ENCODE data around the gene DLD. TPM values are rescaled to one million over a fixed set of nuclear protein-coding genes. Genes with fewer than 3 reads are reported as not detected.

The DLD gene
- total RNA-seq, 4 donors from 2014 or later: 46.0 to 131 (median 126) TPM

- in situ Hi-C loops (cut with MboI; ENCODE audit: low pct_ligation_motif_present in 1 of 4, low pct_unique_long_range_greater_than_20kb in 1 of 4, low sequenced_read_pairs in 3 of 4): no loop called here
- DNase-seq: no peak
- WGBS, 2 donors (ENCODE audit: low coverage in 1 of 2): 98% methylated on average over 2 of the region's 2 CpGs; no CpG with 5 or more reads in 1 of the 2 donors
- no peak for TF ChIP-seq POLR2A (IDR thresholded peaks at IDR 0.05)
- intact Hi-C loops (cut with DNase I; ENCODE audit: low total_unique reads): no loop called here
- Histone ChIP-seq H3K27me3 (no peaks in the 10 kb centered on the region), H3K36me3 (peaks cover 0 to 12% (median 5%) of the 10 kb centered on the region in 4 donors), H3K27ac (peak overlapping the region in 1 of 4 donors; percentile 14), H3K9me3 (no peaks in the 10 kb centered on the region), H3K4me3 (no peak overlapping the region), H3K4me1 (peaks cover 0 to 5% (median 0%) of the 10 kb centered on the region in 4 donors)
Observed at GRCh38 chr7:107945332-107945731, 54.3 kb downstream of the DLD start.

- Histone ChIP-seq H3K4me3 (no peak overlapping the region), H3K27ac (peak overlapping the region in 1 of 4 donors; percentile 8), H3K9me3 (no peaks in the 10 kb centered on the region), H3K4me1 (no peaks in the 10 kb centered on the region), H3K36me3 (peaks cover 0 to 12% (median 4%) of the 10 kb centered on the region in 4 donors), H3K27me3 (no peaks in the 10 kb centered on the region)
- TF ChIP-seq POLR2AphosphoS5 (IDR thresholded peaks at IDR 0.05) (no peak), EP300 (IDR thresholded peaks at IDR 0.05; ENCODE audit: low read depth) (no peak), POLR2A (IDR thresholded peaks at IDR 0.05) (no peak)
- TF ChIP-seq, protein P1, sequence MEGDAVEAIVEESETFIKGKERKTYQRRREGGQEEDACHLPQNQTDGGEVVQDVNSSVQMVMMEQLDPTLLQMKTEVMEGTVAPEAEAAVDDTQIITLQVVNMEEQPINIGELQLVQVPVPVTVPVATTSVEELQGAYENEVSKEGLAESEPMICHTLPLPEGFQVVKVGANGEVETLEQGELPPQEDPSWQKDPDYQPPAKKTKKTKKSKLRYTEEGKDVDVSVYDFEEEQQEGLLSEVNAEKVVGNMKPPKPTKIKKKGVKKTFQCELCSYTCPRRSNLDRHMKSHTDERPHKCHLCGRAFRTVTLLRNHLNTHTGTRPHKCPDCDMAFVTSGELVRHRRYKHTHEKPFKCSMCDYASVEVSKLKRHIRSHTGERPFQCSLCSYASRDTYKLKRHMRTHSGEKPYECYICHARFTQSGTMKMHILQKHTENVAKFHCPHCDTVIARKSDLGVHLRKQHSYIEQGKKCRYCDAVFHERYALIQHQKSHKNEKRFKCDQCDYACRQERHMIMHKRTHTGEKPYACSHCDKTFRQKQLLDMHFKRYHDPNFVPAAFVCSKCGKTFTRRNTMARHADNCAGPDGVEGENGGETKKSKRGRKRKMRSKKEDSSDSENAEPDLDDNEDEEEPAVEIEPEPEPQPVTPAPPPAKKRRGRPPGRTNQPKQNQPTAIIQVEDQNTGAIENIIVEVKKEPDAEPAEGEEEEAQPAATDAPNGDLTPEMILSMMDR (IDR thresholded peaks at IDR 0.05): no peak
- in situ Hi-C loops (cut with MboI; ENCODE audit: low pct_ligation_motif_present in 1 of 4, low pct_unique_long_range_greater_than_20kb in 1 of 4, low sequenced_read_pairs in 3 of 4) (no loop called here), intact Hi-C loops (cut with DNase I; ENCODE audit: low total_unique reads) (no loop called here)
- no peak for DNase-seq
- WGBS, 2 donors (ENCODE audit: low coverage in 1 of 2): 38 to 74% methylated on average over 1 to 2 of the region's 2 CpGs
Observed at GRCh38 chr7:107946451-107946850, 55.5 kb downstream of the DLD start.

DNA sequence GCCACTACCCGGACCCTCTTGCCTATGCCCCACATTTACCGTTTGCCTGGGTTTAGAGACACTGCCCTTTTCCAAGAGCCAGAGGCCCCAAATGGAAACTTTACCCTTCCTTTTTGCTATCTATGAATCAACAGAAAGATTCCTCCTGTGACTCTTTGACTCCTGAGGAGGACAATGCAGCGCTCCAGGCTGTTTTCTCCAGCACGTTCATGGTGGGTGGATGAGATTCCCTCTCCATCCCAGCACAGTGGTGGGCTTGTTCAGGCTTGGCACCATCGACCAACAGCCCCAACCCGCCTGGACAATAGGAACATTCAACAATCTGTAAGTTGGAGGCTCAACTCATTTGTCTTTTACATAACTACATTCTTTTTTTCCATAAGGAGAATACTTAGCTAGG lies 55.9 kb downstream of the DLD start:
- peaks cover 0 to 12% (median 4%) of the 10 kb centered on the region in 4 donors for H3K36me3 ChIP-seq
- intact Hi-C loops (cut with DNase I; ENCODE audit: low total_unique reads) (no loop called here), in situ Hi-C loops (cut with MboI; ENCODE audit: low pct_ligation_motif_present in 1 of 4, low pct_unique_long_range_greater_than_20kb in 1 of 4, low sequenced_read_pairs in 3 of 4) (no loop called here)
- no peaks in the 10 kb centered on the region for H3K4me1 ChIP-seq
- whole genome bisulfite sequencing, 2 donors (ENCODE audit: low coverage in 1 of 2): 75 to 89% methylated on average over 2 to 6 of the region's 6 CpGs
- H3K27me3 ChIP-seq: no peaks in the 10 kb centered on the region
- no peaks in the 10 kb centered on the region for H3K9me3 ChIP-seq
- no peak overlapping the region for H3K4me3 ChIP-seq
- H3K27ac ChIP-seq: peak overlapping the region in 1 of 4 donors; percentile 20
- TF ChIP-seq POLR2A (IDR thresholded peaks at IDR 0.05) (no peak), POLR2AphosphoS5 (IDR thresholded peaks at IDR 0.05) (no peak), EP300 (IDR thresholded peaks at IDR 0.05; ENCODE audit: low read depth) (no peak)
- TF ChIP-seq, protein P1 (IDR thresholded peaks at IDR 0.05): no peak
- DNase-seq: no peak

GRCh38 chr7:107948645-107949442 lies 57.9 kb downstream of the DLD start:
- H3K27ac ChIP-seq: peak overlapping the region in 3 of 4 donors; percentile 24 to 48 (median 33)
- H3K9me3 ChIP-seq: no peaks in the 10 kb centered on the region
- no peak for DNase-seq
- H3K27me3 ChIP-seq: no peaks in the 10 kb centered on the region
- in situ Hi-C loops (cut with MboI; ENCODE audit: low pct_ligation_motif_present in 1 of 4, low pct_unique_long_range_greater_than_20kb in 1 of 4, low sequenced_read_pairs in 3 of 4): no loop called here
- peaks cover 0 to 17% (median 2%) of the 10 kb centered on the region in 4 donors for H3K36me3 ChIP-seq
- TF ChIP-seq POLR2AphosphoS5 (IDR thresholded peaks at IDR 0.05): no peak
- TF ChIP-seq EP300 (IDR thresholded peaks at IDR 0.05; ENCODE audit: low read depth): no peak
- TF ChIP-seq, protein P1 (IDR thresholded peaks at IDR 0.05): no peak
- no peak for TF ChIP-seq POLR2A (IDR thresholded peaks at IDR 0.05)
- intact Hi-C loops (cut with DNase I; ENCODE audit: low total_unique reads): no loop called here
- no peak overlapping the region for H3K4me3 ChIP-seq
- H3K4me1 ChIP-seq: peaks cover 0 to 9% (median 0%) of the 10 kb centered on the region in 4 donors
- 70 to 71% methylated on average over 7 of the region's 7 CpGs for WGBS, 2 donors (ENCODE audit: low coverage in 1 of 2)
